ENCODE results near the gene MALAT1. TPM values are rescaled to one million over a fixed set of nuclear protein-coding genes. Genes with fewer than 3 reads are reported as not detected.

Gene MALAT1
- total and polyA plus RNA-seq, 2 of the 13 experiments (the other 11 are each of a cell fraction or from before 2014, with no cell fraction given), result 143 to 1,237 TPM

- peak; percentile 79 for TF ChIP-seq PATZ1 (CRISPR knock-in tag; IDR thresholded peaks at IDR 0.05)
- TF ChIP-seq FOXP4 (CRISPR knock-in tag; IDR thresholded peaks at IDR 0.05), result peak; percentile 70
- no peak for TF ChIP-seq ZBTB39 (CRISPR knock-in tag; IDR thresholded peaks at IDR 0.05)
- 0 out of 2 replicates have a peak, but pooled peaks have one; percentile 47 for TF ChIP-seq HMG20A (CRISPR knock-in tag; IDR thresholded peaks at IDR 0.05; ENCODE audit: borderline replicate concordance)
- TF ChIP-seq UBTF (CRISPR knock-in tag; IDR thresholded peaks at IDR 0.05), result no peak
- no peak for TF ChIP-seq ZNF329 (CRISPR knock-in tag; IDR thresholded peaks at IDR 0.05; ENCODE audit: low read depth)
- no peak for TF ChIP-seq SOX6 (IDR thresholded peaks at IDR 0.05)
- peak; percentile 51 for TF ChIP-seq SOX6 (CRISPR knock-in tag; IDR thresholded peaks at IDR 0.05)
- TF ChIP-seq LCORL (IDR thresholded peaks at IDR 0.05), result no peak
- TF ChIP-seq LCORL (CRISPR knock-in tag; IDR thresholded peaks at IDR 0.05), result no peak
- no peak for TF ChIP-seq DMTF1 (CRISPR knock-in tag; IDR thresholded peaks at IDR 0.05)
- TF ChIP-seq TRIM22 (IDR thresholded peaks at IDR 0.05), result no peak
- 0 out of 2 replicates have a peak, but pooled peaks have one; percentile 39 for TF ChIP-seq SNAPC2 (CRISPR knock-in tag; IDR thresholded peaks at IDR 0.05)
- 0 out of 2 replicates have a peak, but pooled peaks have one; percentile 26 for TF ChIP-seq TIGD3 (CRISPR knock-in tag; IDR thresholded peaks at IDR 0.05; ENCODE audit: borderline replicate concordance)
Measured at GRCh38 chr11:65498977-65499712, at the start of gene MALAT1 (continued).

Data from HepG2 (cell line).